Ectodermal cell (in vitro differentiated cells): ENCODE results near the gene ARMH3.

Experiments
- H3K27ac ChIP-seq: 2 replicates; pipeline ENCODE4 v1.7.0; 2013; ENCODE audit warnings: mild to moderate bottlenecking, low read depth, low read length; ENCODE audit not compliant: insufficient read depth, poor library complexity, severe bottlenecking
- H3K27me3 ChIP-seq: 2 replicates; pipeline ENCODE4 v1.7.0; 2013; ENCODE audit warnings: mild to moderate bottlenecking, low read length; ENCODE audit not compliant: insufficient read depth, control insufficient read depth, poor library complexity, severe bottlenecking
- H3K36me3 ChIP-seq: one replicate; pipeline ENCODE4 v1.7.0; 2013; ENCODE audit warnings: low read length; ENCODE audit not compliant: control insufficient read depth, insufficient read depth
- H3K4me1 ChIP-seq: one replicate; pipeline ENCODE4 v1.7.0; 2013; ENCODE audit warnings: low read length; ENCODE audit not compliant: control insufficient read depth, insufficient read depth
- H3K4me3 ChIP-seq: 2 replicates; pipeline ENCODE4 v1.7.0; 2013; ENCODE audit warnings: low read depth, low read length, control low read depth; ENCODE audit not compliant: insufficient read depth
- H3K9me3 ChIP-seq: 2 replicates; pipeline ENCODE4 v1.7.0; 2013; ENCODE audit warnings: mild to moderate bottlenecking, low read length, moderate library complexity; ENCODE audit not compliant: control insufficient read depth
- WGBS, 2 experiments: methylation state at CpG; one replicate each; pipeline ENCODE4 v1.1.7; 2013; ENCODE audit warnings: missing lambda C conversion rate in 2 of 2; 5-methylcytosine and 5-hydroxymethylcytosine counted together

The ARMH3 gene

GRCh38 chr10:101803511-101803910 is 252.5 kb downstream of the ARMH3 start:
- H3K27ac ChIP-seq: no peak overlapping the region
- no peaks in the 10 kb centered on the region for H3K27me3 ChIP-seq
- peaks cover 64% of the 10 kb centered on the region for H3K36me3 ChIP-seq
- H3K4me1 ChIP-seq: no peaks in the 10 kb centered on the region
- 93 to 97% methylated on average over 3 of the region's 4 CpGs for WGBS, 2 experiments
- no peak overlapping the region for H3K4me3 ChIP-seq
- H3K9me3 ChIP-seq: no peaks in the 10 kb centered on the region

GRCh38 chr10:101797403-101798059 is 258.4 kb downstream of the ARMH3 start:
- no peaks in the 10 kb centered on the region for H3K27me3 ChIP-seq
- H3K9me3 ChIP-seq: no peaks in the 10 kb centered on the region
- no peak overlapping the region for H3K4me3 ChIP-seq
- WGBS, 2 experiments: 97 to 98% methylated on average over 4 of the region's 4 CpGs
- no peaks in the 10 kb centered on the region for H3K4me1 ChIP-seq
- no peak overlapping the region for H3K27ac ChIP-seq
- peaks cover 68% of the 10 kb centered on the region for H3K36me3 ChIP-seq
